NCI-H1092 treated with DMSO at 0.1 percent for 48 hours (cell line): ENCODE results near the gene MGST2.

Experiments
- DNase-seq: peaks from one replicate; lab custom pipeline; 2025; lab: John Stamatoyannopoulos, UW

The MGST2 gene

GRCh38 chr4:139704915-139705485, 39.4 kb downstream of the MGST2 start:
- DNase-seq, result no peak

DNA sequence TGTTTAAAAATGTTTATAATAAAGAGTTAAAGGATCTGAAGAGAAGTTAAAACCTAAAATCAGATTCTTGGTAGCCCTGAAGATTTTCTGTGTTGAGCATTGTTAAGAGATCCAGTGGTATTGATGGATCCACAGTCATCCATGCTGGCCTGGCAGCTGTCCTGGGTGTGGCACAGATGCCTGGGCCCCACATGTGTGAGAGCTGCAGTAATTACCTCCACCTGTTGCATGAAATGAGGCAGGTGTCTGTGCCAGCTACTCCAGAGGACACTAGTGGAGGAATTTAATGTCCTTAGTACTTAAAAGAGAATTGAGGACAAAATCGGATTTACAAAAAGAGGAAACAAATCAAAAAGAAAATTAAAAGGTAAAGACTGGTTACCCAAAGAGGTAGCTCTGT, 44.0 kb downstream of the MGST2 start:
- DNase-seq, result no peak

- DNase-seq, result no peak
Measured at GRCh38 chr4:139710073-139710472, 44.5 kb downstream of the MGST2 start.

DNA sequence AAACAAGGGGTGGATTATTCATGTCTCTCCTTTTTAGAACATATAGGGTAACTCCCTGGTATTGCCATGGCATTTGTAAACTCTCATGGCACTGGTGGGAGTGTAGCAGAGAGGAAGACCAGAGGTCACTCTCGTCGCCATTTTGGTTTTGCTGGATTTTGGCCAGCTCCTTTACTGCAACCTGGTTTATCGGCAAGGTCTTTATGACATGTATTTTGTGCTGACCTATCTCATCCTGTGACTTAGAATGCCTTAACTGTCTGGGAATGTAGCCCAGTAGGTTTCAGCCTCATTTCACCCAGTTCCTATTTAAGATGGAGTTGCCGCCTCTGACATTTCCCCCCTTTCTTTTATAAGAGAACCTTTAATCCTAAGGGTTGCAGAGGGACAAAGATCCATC, 45.8 kb downstream of the MGST2 start:
- DNase-seq, result no peak

GRCh38 chr4:139712882-139713281, 47.3 kb downstream of the MGST2 start:
- DNase-seq, result no peak

- DNase-seq, result no peak
Measured at GRCh38 chr4:139715746-139716391, 50.2 kb downstream of the MGST2 start.

- no peak for DNase-seq
Measured at GRCh38 chr4:139718358-139718757, 52.7 kb downstream of the MGST2 start.

DNA sequence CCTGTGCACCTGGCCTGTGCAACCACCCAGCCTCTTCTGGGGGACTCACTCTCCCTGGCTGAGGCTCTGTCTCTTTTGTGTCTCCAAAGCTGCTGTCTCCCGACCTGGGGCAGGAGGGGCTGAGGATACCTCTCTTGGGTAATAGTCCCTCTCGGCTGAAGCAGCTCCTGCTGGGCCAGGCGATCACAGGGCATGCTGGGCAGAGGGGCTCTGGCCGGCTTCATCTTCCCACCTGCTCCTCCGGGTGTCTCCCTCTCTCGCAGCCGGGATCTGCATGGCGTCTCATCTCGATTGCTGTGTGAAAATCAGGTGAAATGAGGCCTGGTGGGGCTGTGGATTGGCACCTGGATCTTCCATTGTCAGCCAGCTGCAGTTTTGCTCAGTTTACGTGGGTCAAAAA, 53.2 kb downstream of the MGST2 start:
- no peak for DNase-seq

GRCh38 chr4:139719381-139720101, 53.9 kb downstream of the MGST2 start:
- DNase-seq, result no peak

DNA sequence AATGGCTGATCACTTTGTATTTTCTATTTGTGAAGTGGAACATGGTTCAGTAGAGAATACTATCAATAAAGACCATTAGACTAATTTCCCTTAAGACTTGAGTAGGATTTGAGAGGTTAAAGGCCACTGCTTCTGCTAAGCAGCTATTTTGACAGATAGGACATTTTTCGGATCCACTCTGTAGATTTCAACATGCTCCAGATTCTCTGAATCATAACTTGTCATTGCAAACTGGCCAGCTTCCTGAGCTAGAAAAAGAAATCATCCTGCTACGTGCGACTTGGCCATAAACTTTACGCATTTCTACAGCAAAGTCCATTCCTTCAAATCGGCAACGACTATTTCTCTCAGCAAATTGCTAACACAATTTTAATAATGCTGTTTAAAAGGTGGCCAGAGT, 55.2 kb downstream of the MGST2 start:
- no peak for DNase-seq

- no peak for DNase-seq
Measured at GRCh38 chr4:139721789-139722188, 56.2 kb downstream of the MGST2 start.

DNA sequence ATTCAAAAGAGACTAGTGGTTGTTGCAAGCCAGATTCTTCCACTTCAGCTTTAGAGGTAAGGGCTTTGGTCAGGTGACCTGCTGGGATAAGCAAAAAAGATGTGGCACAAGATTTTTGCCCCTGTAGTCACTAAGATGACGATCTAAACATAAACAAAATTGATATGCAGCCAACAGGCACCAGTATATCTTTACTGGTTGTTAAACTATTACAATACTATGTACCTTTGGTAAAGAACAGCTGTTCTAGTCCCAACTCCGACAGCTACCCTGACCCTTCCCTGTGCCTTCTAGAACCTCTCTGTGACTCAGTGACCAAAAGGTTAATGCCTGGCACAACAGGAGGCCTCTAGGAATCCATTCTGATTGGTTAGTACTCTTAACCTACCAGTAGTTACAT, 59.6 kb downstream of the MGST2 start:
- no peak for DNase-seq

GRCh38 chr4:139726615-139727014, 61.0 kb downstream of the MGST2 start:
- DNase-seq, result no peak

- no peak for DNase-seq
Measured at GRCh38 chr4:139728146-139728545, 62.5 kb downstream of the MGST2 start.

GRCh38 chr4:139728840-139729239, 63.2 kb downstream of the MGST2 start:
- DNase-seq, result peak; percentile 38

DNA sequence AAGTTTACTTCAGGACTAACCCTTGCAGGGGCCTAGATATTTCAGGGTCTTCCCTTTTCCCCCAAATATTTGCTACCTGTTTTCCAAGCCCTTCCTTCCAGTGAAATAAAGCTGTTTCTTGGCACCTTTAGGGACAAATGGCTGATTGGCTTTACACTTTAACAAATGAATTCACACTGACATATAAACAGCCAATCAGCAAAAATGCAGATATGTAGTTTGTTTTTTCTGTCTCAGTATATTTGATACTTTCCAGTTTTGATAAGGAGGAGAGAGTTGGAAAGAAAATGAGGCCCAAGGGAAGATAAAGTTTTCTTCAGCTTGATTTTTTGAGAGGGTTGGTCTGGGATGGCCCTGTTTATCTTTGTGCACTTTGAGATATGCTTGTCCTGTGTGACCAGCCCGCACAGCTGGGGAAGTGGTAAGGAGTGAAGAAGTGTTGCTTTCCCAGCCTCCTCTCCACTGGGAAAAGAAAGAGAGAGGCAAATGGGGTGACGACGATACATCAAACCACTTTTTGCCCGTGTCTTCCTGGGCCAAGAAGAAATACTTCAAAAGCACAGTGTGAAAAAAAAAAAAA, 67.5 kb downstream of the MGST2 start:
- no peak for DNase-seq

GRCh38 chr4:139734201-139734874, 68.7 kb downstream of the MGST2 start:
- DNase-seq, result no peak

DNA sequence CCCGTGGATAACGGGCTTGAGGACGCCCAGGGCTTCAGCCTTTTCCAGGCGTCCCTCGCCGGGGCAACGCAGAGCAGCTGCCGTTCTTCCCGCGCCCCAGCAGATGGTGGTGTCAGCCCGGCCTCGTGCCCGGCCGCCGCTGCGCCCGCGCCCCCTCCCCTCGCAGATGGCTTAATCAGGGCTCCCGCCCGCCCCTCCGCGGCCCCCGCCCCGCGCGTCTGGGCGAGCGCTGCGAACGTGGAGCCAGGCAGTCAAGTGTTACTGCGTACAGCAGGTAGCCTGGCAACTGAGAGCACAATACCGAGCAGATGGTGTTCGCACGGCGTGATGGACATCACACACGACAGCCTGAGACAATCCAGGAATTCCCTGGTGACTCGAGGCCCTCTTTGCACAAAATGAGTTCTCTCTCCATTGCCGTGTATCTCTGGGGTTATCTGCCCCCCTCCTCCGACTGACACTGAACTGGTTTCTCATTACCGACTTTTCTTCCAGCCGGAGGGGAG, 69.3 kb downstream of the MGST2 start:
- DNase-seq, result peak; percentile 98

GRCh38 chr4:139735381-139736273, 70.0 kb downstream of the MGST2 start:
- peak; percentile 63 for DNase-seq

GRCh38 chr4:139736274-139736660, 70.6 kb downstream of the MGST2 start:
- DNase-seq, result no peak

GRCh38 chr4:139736661-139737060, 71.0 kb downstream of the MGST2 start:
- DNase-seq, result no peak
